HepG2 (cell line): ENCODE data around the gene DACT2. TPM values are rescaled to one million over a fixed set of nuclear protein-coding genes. Genes with fewer than 3 reads are reported as not detected.

Experiments
- ATAC-seq: fragments of 200-7000 bp; cut with Tn5 transposase; 3 replicates; pipeline ENCODE4 v1.9.1; 2020; ENCODE audit warnings: mild to moderate bottlenecking, moderate library complexity
- BruUV-seq: library from RNA; stranded (reverse); fragments of 400-500 nt; replicated peaks from 2 replicates; lab custom pipeline; 2021; lab: Mats Ljungman, UMichigan
- CTCF ChIA-PET: fragments of 300-600 bp; formaldehyde crosslinking; extraction: SDS; loops from one replicate; lab custom pipeline; 2021; ENCODE audit warnings: low total read pairs, inconsistent platforms, low intra/inter-chr PET ratio; lab: Yijun Ruan, JAX
- POLR2A ChIA-PET: fragments of 350-600 bp; sonication (Branson Sonifier 250); formaldehyde crosslinking; loops from one replicate; lab custom pipeline; 2020; ENCODE audit warnings: antibody characterized with exemption, inconsistent platforms; lab: Yijun Ruan, JAX
- DNase-seq: peaks from one replicate; pipeline ENCODE4 v3.0.0-alpha.2; 2015; ENCODE audit warnings: low spot score
- FAIRE-seq: peaks from 3 replicates; lab custom pipeline; 2011; peaks lifted over from hg19 to GRCh38; lab: Jason Lieb, UNC
- H2AFZ ChIP-seq: one replicate; pipeline ENCODE4 v1.6.1; 2011; ENCODE audit warnings: low read length, inconsistent platforms
- H3K27ac ChIP-seq: fragments of 300-600 bp; 3 replicates; pipeline ENCODE4 v1.8.0; 2011; ENCODE audit warnings: mixed run types, mild to moderate bottlenecking, mixed read lengths, low read length, inconsistent platforms; ENCODE audit not compliant: insufficient read depth; ENCODE audit errors: extremely low read length
- H3K27me3 ChIP-seq, 2 experiments: fragments of 200-600 bp in 1 of 2; 2 replicates in 1 of 2; 3 replicates in 1 of 2; pipeline versions ENCODE4 v1.6.0 to v1.8.0; 2011; ENCODE audit warnings: low read length in 2 of 2, mild to moderate bottlenecking in 2 of 2, moderate library complexity in 2 of 2, inconsistent platforms in 1 of 2; ENCODE audit not compliant: insufficient read depth in 2 of 2, control insufficient read depth in 1 of 2
- H3K36me3 ChIP-seq, 2 experiments: fragments of 200-600 bp in 1 of 2; replicated peaks in 1 of 2; 2 replicates in 1 of 2; 3 replicates in 1 of 2; pipeline versions ENCODE4 v1.5.1 to v1.8.0; 2011; ENCODE audit warnings: low read length in 2 of 2, inconsistent platforms in 1 of 2; ENCODE audit not compliant: insufficient read depth in 2 of 2, control insufficient read depth in 1 of 2
- H3K4me1 ChIP-seq: 2 replicates; pipeline ENCODE4 v1.5.1; 2012; ENCODE audit warnings: low read length, inconsistent platforms; ENCODE audit not compliant: insufficient read depth
- H3K4me2 ChIP-seq: 2 replicates; pipeline ENCODE4 v1.6.0; 2011; ENCODE audit warnings: low read depth, low read length, inconsistent platforms
- H3K4me3 ChIP-seq, 3 experiments: fragments of 200-600 bp in 1 of 3; sonication (generic), shearing (Covaris generic) in 1 of 3; replicated peaks in 1 of 3; 2 replicates each; pipeline ENCODE4 v1.5.1; 2011 to 2016; ENCODE audit warnings: low read length in 3 of 3, inconsistent platforms in 2 of 3, low read depth in 2 of 3, mild to moderate bottlenecking in 2 of 3, control low read depth in 1 of 3, mixed read lengths in 1 of 3; ENCODE audit not compliant: insufficient read depth in 1 of 3
- H3K79me2 ChIP-seq: one replicate; pipeline ENCODE4 v1.6.1; 2011; ENCODE audit warnings: low read length, inconsistent platforms; ENCODE audit not compliant: insufficient read depth
- H3K9ac ChIP-seq: 2 replicates; pipeline ENCODE4 v1.6.0; 2011; ENCODE audit warnings: mild to moderate bottlenecking, low read depth, low read length, inconsistent platforms; ENCODE audit not compliant: insufficient read depth
- H3K9me3 ChIP-seq: 2 replicates; pipeline ENCODE4 v1.5.1; 2012; ENCODE audit warnings: mild to moderate bottlenecking, low read length
- H4K20me1 ChIP-seq: 2 replicates; pipeline ENCODE4 v1.6.0; 2011; ENCODE audit warnings: inconsistent platforms, mild to moderate bottlenecking, low read length, moderate library complexity; ENCODE audit not compliant: insufficient read depth
- ATF7 ChIP-seq, 2 experiments: fragments of 450-650 bp in 1 of 2; sonication (generic) in 1 of 2; formaldehyde crosslinking in 1 of 2; IDR thresholded peaks; 2 replicates each; pipeline versions ENCODE4 v1.4.0 to v1.6.1; 2016 to 2020; ENCODE audit warnings: antibody characterized with exemption in 1 of 2, mild to moderate bottlenecking in 1 of 2, missing genetic modification reagents in 1 of 2
- CEBPB ChIP-seq: IDR thresholded peaks from 2 replicates; pipeline ENCODE4 v1.6.1; 2011; ENCODE audit warnings: low read depth, low read length, improper control_type of control experiment, borderline replicate concordance
- CEBPG ChIP-seq: IDR thresholded peaks from 2 replicates; pipeline ENCODE4 v1.6.1; 2016
- FOXA1 ChIP-seq, 2 experiments: fragments of 450-650 bp in 1 of 2; sonication (generic) in 1 of 2; formaldehyde crosslinking in 1 of 2; IDR thresholded peaks; 2 replicates each; pipeline versions ENCODE4 v1.4.0 to v1.6.1; 2016 to 2020; ENCODE audit warnings: missing genetic modification reagents in 1 of 2
- FOXA3 ChIP-seq: IDR thresholded peaks from 2 replicates; pipeline ENCODE4 v1.6.1; 2016; ENCODE audit warnings: missing genetic modification reagents, missing compliant biosample characterization
- GATAD2A ChIP-seq: IDR thresholded peaks from 2 replicates; pipeline ENCODE4 v1.6.1; 2016
- HNF4A ChIP-seq: sonication (generic); formaldehyde crosslinking; IDR thresholded peaks from 2 replicates; pipeline ENCODE4 v1.4.0; 2020; ENCODE audit warnings: missing genetic modification reagents
- MYC ChIP-seq: sonication (generic); formaldehyde crosslinking; IDR thresholded peaks from 2 replicates; pipeline ENCODE4 v1.9.0; 2021; ENCODE audit warnings: missing genetic modification reagents, borderline replicate concordance
- ZBTB38 ChIP-seq: sonication (generic); formaldehyde crosslinking; IDR thresholded peaks from 2 replicates; pipeline ENCODE4 v1.5.1; 2020; ENCODE audit warnings: mild to moderate bottlenecking, missing genetic modification reagents
- ZNF256 ChIP-seq: sonication (generic); formaldehyde crosslinking; conservative IDR thresholded peaks from 2 replicates; pipeline ENCODE4 v1.4.0; 2020; ENCODE audit warnings: missing genetic modification reagents
- WGBS: methylation state at CpG from one replicate; pipeline ENCODE4 v1.1.6; 2017; ENCODE audit warnings: low lambda C conversion rate; 5-methylcytosine and 5-hydroxymethylcytosine counted together
- in situ Hi-C: cut with HindIII; loops from 2 replicates; pipeline ENCODE4 v1.10.0; 2017; ENCODE audit warnings: low pct_unique_long_range_greater_than_20kb; ENCODE audit not compliant: extremely low pct_ligation_motif_present
- intact Hi-C: fragments of 100-400 bp; cut with micrococcal nuclease; formaldehyde crosslinking; loops from one replicate; pipeline ENCODE4 v1.10.0; 2022; ENCODE audit not compliant: unreplicated experiment
- polyA plus RNA-seq, 8 experiments: library from polyadenylated mRNA; depleted of rRNA in 3 of 8; stranded (reverse) in 7 of 8; unstranded in 1 of 8; fragments of >200 nt; fragmentation: Illumina TruSeq in 4 of 8; extraction: Trizol in 4 of 8; gene quantifications; 2 replicates each; pipeline versions ENCODE4 v1.2.1 to v1.2.3, GENCODE V29; 2011 to 2016; ENCODE audit warnings: low read depth in 4 of 8, missing spikeins in 1 of 8, mixed read lengths in 1 of 8; ENCODE audit not compliant: insufficient read depth in 1 of 8
- total RNA-seq, 5 experiments: library from RNA; depleted of rRNA; stranded (reverse); fragments of >200 nt; fragmentation: Illumina TruSeq; extraction: Trizol; gene quantifications; 2 replicates each; pipeline ENCODE4 v1.2.3, GENCODE V29; 2016; ENCODE audit warnings: low read depth in 1 of 5
- TF ChIP-seq, protein P1 (sequence below), 2 experiments: fragments of 450-650 bp in 1 of 2; sonication (generic) in 1 of 2; formaldehyde crosslinking; IDR thresholded peaks; 2 replicates each; pipeline versions ENCODE4 v1.5.0 to v1.8.0; 2020 to 2022; ENCODE audit warnings: mild to moderate bottlenecking in 1 of 2, missing genetic modification reagents in 1 of 2
- TF ChIP-seq, protein P2 (sequence below): sonication (generic); formaldehyde crosslinking; IDR thresholded peaks from 2 replicates; pipeline ENCODE4 v1.5.1; 2020; ENCODE audit warnings: mild to moderate bottlenecking, missing genetic modification reagents, moderate library complexity

DACT2 gene
- total and polyA plus RNA-seq, 2 of the 13 experiments (the other 11 are each of a cell fraction or from before 2014, with no cell fraction given): 0.15 TPM; not detected in 1

DNA sequence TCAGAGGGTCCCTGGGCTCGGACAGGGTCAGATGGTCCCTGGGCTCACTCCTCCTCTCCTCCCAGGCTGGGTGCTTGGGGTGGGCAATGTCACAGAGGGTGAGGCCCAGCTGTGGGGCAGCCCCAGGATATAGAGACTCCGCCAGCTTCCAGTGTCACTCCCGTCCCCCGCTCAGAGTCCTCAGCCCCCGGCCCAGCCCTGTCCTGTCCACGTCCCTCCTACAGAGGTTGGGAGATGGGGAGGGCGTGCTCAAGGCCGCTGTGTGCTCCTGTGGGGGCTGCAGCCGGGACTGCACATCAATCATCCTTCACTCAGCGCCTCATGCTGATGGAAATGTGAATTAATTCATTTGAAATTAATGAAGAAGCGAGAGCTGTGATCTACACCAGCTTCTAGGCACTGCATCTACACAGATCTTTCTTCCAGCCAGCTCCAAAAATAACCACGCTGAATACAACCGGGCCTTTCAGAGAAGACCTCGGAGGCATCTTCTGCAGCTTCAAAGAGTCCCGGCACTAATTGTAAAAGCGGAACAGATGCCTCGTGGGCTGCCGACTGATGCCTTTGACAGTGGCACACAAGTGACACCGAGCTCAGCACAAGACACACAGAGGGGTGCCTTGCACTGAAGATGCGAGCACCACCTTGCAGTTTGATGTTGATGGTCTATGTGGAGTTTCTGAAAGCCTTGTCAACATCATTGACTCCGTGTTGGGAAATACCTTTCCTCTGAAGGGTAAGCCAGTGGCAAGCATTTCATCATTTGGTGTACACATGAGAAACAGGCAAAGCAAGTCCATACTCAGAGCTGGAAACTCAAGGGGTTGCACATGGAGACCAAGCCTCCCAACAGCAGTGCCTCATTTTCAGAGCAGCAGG is 39.3 kb downstream of the DACT2 start:
- Histone ChIP-seq H3K36me3 (no peaks in the 10 kb centered on the region), H3K79me2 (no peaks in the 10 kb centered on the region), H3K4me3 (no peak overlapping the region), H3K9ac (no peak overlapping the region), H3K27ac (no peak overlapping the region), H3K9me3 (no peaks in the 10 kb centered on the region), H4K20me1 (no peaks in the 10 kb centered on the region), H2AFZ (no peak overlapping the region), H3K4me1 (peaks cover 56% of the 10 kb centered on the region), H3K4me2 (no peak overlapping the region), H3K27me3 (no peaks in the 10 kb centered on the region)
- FAIRE-seq (peak; percentile 65), DNase-seq (no peak), ATAC-seq (no peak)
- TF ChIP-seq ZBTB38 (no peak), GATAD2A (CRISPR knock-in tag) (peak; percentile 37; the same call in 1 of the 2 replicates), CEBPB (peak; percentile 79), ATF7 (IDR thresholded peaks at IDR 0.05) (no peak), ATF7 (CRISPR knock-in tag; IDR thresholded peaks at IDR 0.05) (no peak), FOXA3 (CRISPR knock-in tag) (peak; percentile 55; the same call in 1 of the 2 replicates), CEBPG (CRISPR knock-in tag) (peak; percentile 54), HNF4A (0 out of 2 replicates have a peak, but pooled peaks have one; percentile 19), ZNF256 (CRISPR knock-in tag) (no peak), FOXA1 (IDR thresholded peaks at IDR 0.05) (no peak), FOXA1 (CRISPR knock-in tag; IDR thresholded peaks at IDR 0.05) (peak; percentile 58), MYC (CRISPR knock-in tag) (0 out of 2 replicates have a peak, but pooled peaks have one; percentile 19)
- TF ChIP-seq, protein P1, sequence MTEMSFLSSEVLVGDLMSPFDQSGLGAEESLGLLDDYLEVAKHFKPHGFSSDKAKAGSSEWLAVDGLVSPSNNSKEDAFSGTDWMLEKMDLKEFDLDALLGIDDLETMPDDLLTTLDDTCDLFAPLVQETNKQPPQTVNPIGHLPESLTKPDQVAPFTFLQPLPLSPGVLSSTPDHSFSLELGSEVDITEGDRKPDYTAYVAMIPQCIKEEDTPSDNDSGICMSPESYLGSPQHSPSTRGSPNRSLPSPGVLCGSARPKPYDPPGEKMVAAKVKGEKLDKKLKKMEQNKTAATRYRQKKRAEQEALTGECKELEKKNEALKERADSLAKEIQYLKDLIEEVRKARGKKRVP (CRISPR knock-in tag; IDR thresholded peaks at IDR 0.05): peak in 1 of 2 experiments; percentile 42; a peak in 1 of 4 replicates
- TF ChIP-seq, protein P2, sequence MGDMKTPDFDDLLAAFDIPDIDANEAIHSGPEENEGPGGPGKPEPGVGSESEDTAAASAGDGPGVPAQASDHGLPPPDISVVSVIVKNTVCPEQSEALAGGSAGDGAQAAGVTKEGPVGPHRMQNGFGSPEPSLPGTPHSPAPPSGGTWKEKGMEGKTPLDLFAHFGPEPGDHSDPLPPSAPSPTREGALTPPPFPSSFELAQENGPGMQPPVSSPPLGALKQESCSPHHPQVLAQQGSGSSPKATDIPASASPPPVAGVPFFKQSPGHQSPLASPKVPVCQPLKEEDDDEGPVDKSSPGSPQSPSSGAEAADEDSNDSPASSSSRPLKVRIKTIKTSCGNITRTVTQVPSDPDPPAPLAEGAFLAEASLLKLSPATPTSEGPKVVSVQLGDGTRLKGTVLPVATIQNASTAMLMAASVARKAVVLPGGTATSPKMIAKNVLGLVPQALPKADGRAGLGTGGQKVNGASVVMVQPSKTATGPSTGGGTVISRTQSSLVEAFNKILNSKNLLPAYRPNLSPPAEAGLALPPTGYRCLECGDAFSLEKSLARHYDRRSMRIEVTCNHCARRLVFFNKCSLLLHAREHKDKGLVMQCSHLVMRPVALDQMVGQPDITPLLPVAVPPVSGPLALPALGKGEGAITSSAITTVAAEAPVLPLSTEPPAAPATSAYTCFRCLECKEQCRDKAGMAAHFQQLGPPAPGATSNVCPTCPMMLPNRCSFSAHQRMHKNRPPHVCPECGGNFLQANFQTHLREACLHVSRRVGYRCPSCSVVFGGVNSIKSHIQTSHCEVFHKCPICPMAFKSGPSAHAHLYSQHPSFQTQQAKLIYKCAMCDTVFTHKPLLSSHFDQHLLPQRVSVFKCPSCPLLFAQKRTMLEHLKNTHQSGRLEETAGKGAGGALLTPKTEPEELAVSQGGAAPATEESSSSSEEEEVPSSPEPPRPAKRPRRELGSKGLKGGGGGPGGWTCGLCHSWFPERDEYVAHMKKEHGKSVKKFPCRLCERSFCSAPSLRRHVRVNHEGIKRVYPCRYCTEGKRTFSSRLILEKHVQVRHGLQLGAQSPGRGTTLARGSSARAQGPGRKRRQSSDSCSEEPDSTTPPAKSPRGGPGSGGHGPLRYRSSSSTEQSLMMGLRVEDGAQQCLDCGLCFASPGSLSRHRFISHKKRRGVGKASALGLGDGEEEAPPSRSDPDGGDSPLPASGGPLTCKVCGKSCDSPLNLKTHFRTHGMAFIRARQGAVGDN: 0 out of 2 replicates have a peak, but pooled peaks have one; percentile 2
- CTCF ChIA-PET: no interaction called here
- in situ Hi-C loops (no loop called here), intact Hi-C loops (no loop called here)
- BruUV-seq: no TSS peak
- POLR2A ChIA-PET: interaction anchor here (0.9 kb wide), 1 partner anchor 21 kb away, joined by 4 read pairs; no protein-coding TSS in a partner anchor
- WGBS: 79% methylated on average over 20 of the region's 21 CpGs
